ENCODE measurements around the gene AUTS2.
A peak's percentile ranks its signal among the peaks of the same experiment; 100 is the strongest.

Gene AUTS2

DNA sequence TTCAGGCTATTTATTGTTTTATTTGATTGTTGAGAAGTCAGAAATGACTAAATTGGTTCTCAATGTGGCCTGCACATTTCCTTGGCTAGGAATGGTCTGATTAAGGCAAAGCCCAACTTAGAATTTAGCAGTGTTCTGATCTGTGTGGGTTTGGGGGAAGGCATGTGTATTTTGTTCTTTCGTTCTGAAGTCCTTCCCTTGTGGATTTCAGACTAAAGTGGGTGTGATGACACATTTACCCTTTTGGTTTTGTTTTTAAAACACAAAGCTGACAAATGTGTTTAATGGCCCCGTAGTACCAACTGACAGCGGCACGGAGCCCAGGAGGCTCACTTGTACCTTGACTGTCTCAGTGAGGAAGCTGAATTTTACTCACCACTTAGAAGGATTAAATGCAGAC is 1081.4 kb downstream of the AUTS2 start:
- H3K4me3 ChIP-seq (ENCODE audit: low read depth, low read length), result no peak overlapping the region
- TF ChIP-seq CTCF (IDR thresholded peaks at IDR 0.05; ENCODE audit: insufficient read depth, low read length, missing control alignments), result no peak
- no peak for DNase-seq (ENCODE audit: low read depth, low spot score)
- POLR2A ChIA-PET, result interaction anchor here (1.0 kb wide), 1 partner anchor 14 kb away, joined by 3 read pairs; no protein-coding TSS in a partner anchor
- CTCF ChIA-PET, result no interaction called here

GRCh38 chr7:70680306-70680705 is 1082.0 kb downstream of the AUTS2 start:
- TF ChIP-seq CTCF (IDR thresholded peaks at IDR 0.05; ENCODE audit: insufficient read depth, low read length, missing control alignments), result no peak
- CTCF ChIA-PET, result interaction anchor here (1.1 kb wide), 1 partner anchor 12 kb away, joined by 3 read pairs; no protein-coding TSS in a partner anchor
- no peak overlapping the region for H3K4me3 ChIP-seq (ENCODE audit: low read depth, low read length)
- DNase-seq (ENCODE audit: low read depth, low spot score), result no peak
- POLR2A ChIA-PET, result interaction anchor here (1.0 kb wide), 1 partner anchor 13 kb away, joined by 3 read pairs; no protein-coding TSS in a partner anchor

DNA sequence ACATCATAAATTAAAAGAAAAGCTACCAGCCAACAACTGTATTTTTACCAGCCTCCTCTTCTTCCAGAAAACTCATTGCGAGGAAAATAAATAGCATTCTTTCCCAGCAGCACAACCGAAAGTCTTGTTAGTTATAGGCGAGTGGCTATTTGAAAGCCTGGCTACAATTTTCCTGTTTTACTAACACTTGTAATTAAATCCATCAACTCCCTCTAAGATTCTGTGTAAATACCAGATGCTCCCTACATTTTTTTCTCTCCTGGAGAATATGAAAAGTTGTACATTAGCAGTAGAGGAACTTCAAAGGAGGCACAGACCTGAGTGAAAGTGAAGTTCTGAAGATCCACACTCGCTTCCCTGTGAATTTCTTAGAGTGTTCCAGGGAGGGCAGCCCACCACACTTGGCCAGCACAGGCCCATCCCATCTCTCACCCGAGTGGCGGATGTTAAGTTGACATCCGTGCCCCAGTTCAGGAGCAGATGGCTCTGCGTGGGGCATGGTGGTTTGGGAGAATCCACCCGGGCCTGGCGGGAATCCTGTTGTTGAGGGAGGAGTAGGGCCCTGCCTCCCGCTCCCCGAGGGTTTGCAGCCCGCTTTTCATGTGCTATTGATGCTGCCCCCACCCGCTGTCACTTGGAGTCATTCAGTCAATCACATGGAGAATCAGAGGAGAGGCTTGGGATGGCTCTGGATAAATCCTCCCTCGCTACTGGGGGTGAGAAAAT is 1082.6 kb downstream of the AUTS2 start:
- TF ChIP-seq CTCF (IDR thresholded peaks at IDR 0.05; ENCODE audit: insufficient read depth, low read length, missing control alignments), result no peak
- DNase-seq (ENCODE audit: low read depth, low spot score), result no peak
- CTCF ChIA-PET, result interaction anchor here (1.1 kb wide), 1 partner anchor 12 kb away, joined by 3 read pairs; no protein-coding TSS in a partner anchor

GRCh38 chr7:70681469-70682350 is 1083.4 kb downstream of the AUTS2 start:
- ChIA-PET CTCF (interaction anchor here (1.0 to 1.4 kb wide), 2 partner anchors 12 to 17 kb away, joined by 3 to 4 read pairs; no protein-coding TSS in a partner anchor), POLR2A (no interaction called here)
- no peak for DNase-seq (ENCODE audit: low read depth, low spot score)

More for the DNA sequence above, 1082.6 kb downstream of the AUTS2 start:
- POLR2A ChIA-PET, result no interaction called here
- H3K4me3 ChIP-seq (ENCODE audit: low read depth, low read length), result peak overlapping the region; percentile 34

DNA sequence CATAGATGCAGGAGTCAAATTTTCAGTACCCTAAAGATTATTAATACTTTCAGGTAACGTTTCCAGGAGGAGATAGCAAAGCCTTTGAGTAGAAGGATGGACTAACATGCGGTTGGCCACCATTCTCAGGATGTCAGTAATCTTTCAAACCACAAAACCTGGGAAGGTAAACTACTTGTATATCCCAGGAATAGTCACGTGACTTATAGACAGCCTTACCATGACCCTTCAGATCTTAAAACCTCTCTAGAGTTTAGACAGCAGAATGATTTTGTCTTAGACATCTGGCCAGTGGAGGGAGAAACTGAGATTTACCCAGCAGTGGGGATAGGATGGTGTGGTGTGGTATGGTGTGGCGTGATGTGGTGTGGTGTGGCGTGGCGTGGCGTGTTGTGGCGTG is 1085.9 kb downstream of the AUTS2 start:
- no peak for TF ChIP-seq CTCF (IDR thresholded peaks at IDR 0.05; ENCODE audit: insufficient read depth, low read length, missing control alignments)
- no peak for DNase-seq (ENCODE audit: low read depth, low spot score)
- no peak overlapping the region for H3K4me3 ChIP-seq (ENCODE audit: low read depth, low read length)
- CTCF ChIA-PET, result no interaction called here
- POLR2A ChIA-PET, result no interaction called here

More at GRCh38 chr7:70681469-70682350, 1083.4 kb downstream of the AUTS2 start:
- peak overlapping the region; percentile 52 for H3K4me3 ChIP-seq (ENCODE audit: low read depth, low read length)
- TF ChIP-seq CTCF (IDR thresholded peaks at IDR 0.05; ENCODE audit: insufficient read depth, low read length, missing control alignments), result no peak

GRCh38 chr7:70693321-70693685 is 1095.0 kb downstream of the AUTS2 start:
- H3K4me3 ChIP-seq (ENCODE audit: low read depth, low read length), result peak overlapping the region; percentile 71
- no peak for DNase-seq (ENCODE audit: low read depth, low spot score)
- POLR2A ChIA-PET, result interaction anchor here (1.2 kb wide), 2 partner anchors 13 to 98 kb away, joined by 3 read pairs; no protein-coding TSS in a partner anchor
- no peak for TF ChIP-seq CTCF (IDR thresholded peaks at IDR 0.05; ENCODE audit: insufficient read depth, low read length, missing control alignments)
- CTCF ChIA-PET, result interaction anchor here (1.0 to 1.8 kb wide), 2 partner anchors 7 to 333 kb away, joined by 3 to 5 read pairs; no protein-coding TSS in a partner anchor
